CD8-positive, alpha-beta memory T cell (primary cell): Measurements from ENCODE around the gene AEBP1. TPM values are rescaled to one million over a fixed set of nuclear protein-coding genes. Genes with fewer than 3 reads are reported as not detected.

Experiments used
- CTCF ChIA-PET: fragments of 350-600 bp; sonication (Branson Sonifier 250); formaldehyde crosslinking; loops from one replicate; lab custom pipeline; 2021; ENCODE audit warnings: antibody characterized with exemption; lab: Charles Lee
- POLR2A ChIA-PET: fragments of 350-600 bp; sonication (Branson Sonifier 250); formaldehyde crosslinking; loops from one replicate; lab custom pipeline; 2021; ENCODE audit warnings: antibody characterized with exemption; lab: Charles Lee
- DNase-seq, 5 donors: peaks; one replicate each; pipeline versions ENCODE4 v3.0.0 to v3.0.0-alpha.2; 2020 to 2022; ENCODE audit warnings: mixed read lengths in 1 of 5
- H3K27ac ChIP-seq: one replicate; pipeline ENCODE4 v1.7.0; 2013; ENCODE audit warnings: low read depth, mild to moderate bottlenecking, low read length, moderate library complexity
- H3K27me3 ChIP-seq: 2 replicates; pipeline ENCODE4 v1.7.0; 2013; ENCODE audit warnings: low read length, mild to moderate bottlenecking; ENCODE audit not compliant: insufficient read depth, poor library complexity, severe bottlenecking
- H3K36me3 ChIP-seq: 2 replicates; pipeline ENCODE4 v1.7.0; 2013; ENCODE audit warnings: mild to moderate bottlenecking, low read length, moderate library complexity; ENCODE audit not compliant: insufficient read depth
- H3K4me1 ChIP-seq: 2 replicates; pipeline ENCODE4 v1.7.0; 2013; ENCODE audit warnings: mild to moderate bottlenecking, low read length, moderate library complexity; ENCODE audit not compliant: insufficient read depth
- H3K4me3 ChIP-seq: 2 replicates; pipeline ENCODE4 v1.7.0; 2013; ENCODE audit warnings: mild to moderate bottlenecking, low read length
- H3K9me3 ChIP-seq: 2 replicates; pipeline ENCODE4 v1.7.0; 2013; ENCODE audit warnings: mild to moderate bottlenecking, low read length
- H3K27ac Mint-ChIP-seq, 8 donors: one replicate each; pipeline ENCODE4 v1.8.0; 2020 to 2021; ENCODE audit warnings: mixed read lengths in 8 of 8, mild to moderate bottlenecking in 6 of 8, inconsistent platforms in 3 of 8, moderate library complexity in 3 of 8
- H3K27me3 Mint-ChIP-seq, 2 donors: one replicate each; pipeline ENCODE4 v1.8.0; 2020 to 2021; ENCODE audit warnings: mixed read lengths in 2 of 2, mild to moderate bottlenecking in 1 of 2, moderate library complexity in 1 of 2
- H3K36me3 Mint-ChIP-seq, 3 donors: one replicate each; pipeline ENCODE4 v1.8.0; 2020 to 2021; ENCODE audit warnings: mixed read lengths in 3 of 3, inconsistent platforms in 1 of 3, mild to moderate bottlenecking in 1 of 3
- H3K4me1 Mint-ChIP-seq, 3 donors: one replicate each; pipeline ENCODE4 v1.8.0; 2020 to 2021; ENCODE audit warnings: mixed read lengths in 3 of 3, inconsistent platforms in 1 of 3, mild to moderate bottlenecking in 1 of 3
- H3K4me3 Mint-ChIP-seq, 7 donors: one replicate each; pipeline ENCODE4 v1.8.0; 2020 to 2021; ENCODE audit warnings: mixed read lengths in 7 of 7, mild to moderate bottlenecking in 6 of 7, moderate library complexity in 4 of 7, inconsistent platforms in 2 of 7
- H3K9me3 Mint-ChIP-seq, 5 donors: one replicate each; pipeline ENCODE4 v1.8.0; 2020 to 2022; ENCODE audit warnings: mixed read lengths in 5 of 5, mild to moderate bottlenecking in 3 of 5, moderate library complexity in 2 of 5, inconsistent platforms in 1 of 5
- polyA plus RNA-seq: library from polyadenylated mRNA; unstranded; fragments of 300-500 nt; fragmentation: Illumina TruSeq; gene quantifications from one replicate; pipeline ENCODE4 v1.2.3, GENCODE V29; 2021
- total RNA-seq, 2 experiments: library from RNA; stranded (reverse); gene quantifications; one replicate each; pipeline ENCODE4 v1.2.3, GENCODE V29; 2021

Gene AEBP1
- total and polyA plus RNA-seq, 3 experiments from 2014 or later: 1.6 to 8.9 (median 8.4) TPM

GRCh38 chr7:44060091-44060947 lies 43.8 kb upstream of the AEBP1 start:
- Histone ChIP-seq H3K36me3 (peaks cover 53% of the 10 kb centered on the region), H3K4me3 (no peak overlapping the region), H3K9me3 (no peaks in the 10 kb centered on the region), H3K4me1 (peaks cover 5% of the 10 kb centered on the region), H3K27ac (no peak overlapping the region), H3K27me3 (no peaks in the 10 kb centered on the region)
- no peaks in the 10 kb centered on the region for H3K9me3 Mint-ChIP-seq
- no peaks in the 10 kb centered on the region for H3K27me3 Mint-ChIP-seq
- POLR2A ChIA-PET: no interaction called here
- CTCF ChIA-PET: no interaction called here
- peak in 1 of 5 donors; percentile 37 for DNase-seq
- peak overlapping the region in 2 of 8 donors; percentile 17 to 61 for H3K27ac Mint-ChIP-seq
- peaks cover 11 to 22% (median 12%) of the 10 kb centered on the region in 3 donors for H3K4me1 Mint-ChIP-seq
- H3K4me3 Mint-ChIP-seq: no peak overlapping the region
- peaks cover 0 to 69% (median 4%) of the 10 kb centered on the region in 3 donors for H3K36me3 Mint-ChIP-seq

GRCh38 chr7:44060948-44061644 lies 43.0 kb upstream of the AEBP1 start:
- CTCF ChIA-PET: no interaction called here
- H3K9me3 ChIP-seq: no peaks in the 10 kb centered on the region
- H3K27me3 ChIP-seq: no peaks in the 10 kb centered on the region
- no peak overlapping the region for H3K4me3 Mint-ChIP-seq
- peaks cover 6% of the 10 kb centered on the region for H3K4me1 ChIP-seq
- H3K4me3 ChIP-seq: no peak overlapping the region
- no peaks in the 10 kb centered on the region for H3K9me3 Mint-ChIP-seq
- H3K36me3 Mint-ChIP-seq: peaks cover 0 to 62% (median 3%) of the 10 kb centered on the region in 3 donors
- peaks cover 52% of the 10 kb centered on the region for H3K36me3 ChIP-seq
- no peaks in the 10 kb centered on the region for H3K27me3 Mint-ChIP-seq
- H3K27ac ChIP-seq: no peak overlapping the region
- peaks cover 9 to 22% (median 13%) of the 10 kb centered on the region in 3 donors for H3K4me1 Mint-ChIP-seq
- H3K27ac Mint-ChIP-seq: peak overlapping the region in 2 of 8 donors; percentile 41 to 66
- POLR2A ChIA-PET: no interaction called here
- peak in 1 of 5 donors; percentile 38 for DNase-seq

- H3K4me3 Mint-ChIP-seq: no peak overlapping the region
- POLR2A ChIA-PET: no interaction called here
- H3K9me3 ChIP-seq: no peaks in the 10 kb centered on the region
- H3K27me3 Mint-ChIP-seq: no peaks in the 10 kb centered on the region
- H3K4me1 ChIP-seq: peaks cover 12% of the 10 kb centered on the region
- CTCF ChIA-PET: no interaction called here
- peaks cover 11 to 26% (median 13%) of the 10 kb centered on the region in 3 donors for H3K4me1 Mint-ChIP-seq
- H3K9me3 Mint-ChIP-seq: no peaks in the 10 kb centered on the region
- peaks cover 46% of the 10 kb centered on the region for H3K36me3 ChIP-seq
- H3K4me3 ChIP-seq: no peak overlapping the region
- no peak for DNase-seq
- no peak overlapping the region for H3K27ac ChIP-seq
- H3K27me3 ChIP-seq: no peaks in the 10 kb centered on the region
- H3K36me3 Mint-ChIP-seq: peaks cover 0 to 56% (median 0%) of the 10 kb centered on the region in 3 donors
- H3K27ac Mint-ChIP-seq: peak overlapping the region in 4 of 8 donors; percentile 29 to 82 (median 72)
Measured at GRCh38 chr7:44061645-44062179, 42.4 kb upstream of the AEBP1 start.

- H3K9me3 ChIP-seq: no peaks in the 10 kb centered on the region
- H3K4me1 ChIP-seq: peaks cover 16% of the 10 kb centered on the region
- POLR2A ChIA-PET: no interaction called here
- H3K36me3 ChIP-seq: peaks cover 40% of the 10 kb centered on the region
- H3K27ac Mint-ChIP-seq: peak overlapping the region in 4 of 8 donors; percentile 22 to 82 (median 32)
- peaks cover 0 to 50% (median 0%) of the 10 kb centered on the region in 3 donors for H3K36me3 Mint-ChIP-seq
- no peak overlapping the region for H3K27ac ChIP-seq
- CTCF ChIA-PET: no interaction called here
- peaks cover 15 to 31% (median 16%) of the 10 kb centered on the region in 3 donors for H3K4me1 Mint-ChIP-seq
- H3K4me3 Mint-ChIP-seq: no peak overlapping the region
- DNase-seq: peak in 1 of 5 donors; percentile 44
- no peak overlapping the region for H3K4me3 ChIP-seq
- H3K27me3 ChIP-seq: no peaks in the 10 kb centered on the region
- H3K27me3 Mint-ChIP-seq: no peaks in the 10 kb centered on the region
- H3K9me3 Mint-ChIP-seq: no peaks in the 10 kb centered on the region
Measured at GRCh38 chr7:44062180-44062902, 41.8 kb upstream of the AEBP1 start.

GRCh38 chr7:44062903-44063295 lies 41.2 kb upstream of the AEBP1 start:
- Histone ChIP-seq H3K27me3 (no peaks in the 10 kb centered on the region), H3K27ac (no peak overlapping the region), H3K36me3 (peaks cover 34% of the 10 kb centered on the region), H3K4me3 (no peak overlapping the region), H3K4me1 (peaks cover 16% of the 10 kb centered on the region), H3K9me3 (no peaks in the 10 kb centered on the region)
- H3K36me3 Mint-ChIP-seq: peaks cover 0 to 44% (median 0%) of the 10 kb centered on the region in 3 donors
- H3K27ac Mint-ChIP-seq: peak overlapping the region in 5 of 8 donors; percentile 22 to 78 (median 29)
- peaks cover 15 to 31% (median 16%) of the 10 kb centered on the region in 3 donors for H3K4me1 Mint-ChIP-seq
- DNase-seq: peak in 1 of 5 donors; percentile 35
- H3K4me3 Mint-ChIP-seq: no peak overlapping the region
- no peaks in the 10 kb centered on the region for H3K9me3 Mint-ChIP-seq
- ChIA-PET CTCF (no interaction called here), POLR2A (no interaction called here)
- H3K27me3 Mint-ChIP-seq: no peaks in the 10 kb centered on the region

GRCh38 chr7:44063547-44063893 lies 40.6 kb upstream of the AEBP1 start:
- Histone ChIP-seq H3K4me1 (peaks cover 16% of the 10 kb centered on the region), H3K36me3 (peaks cover 28% of the 10 kb centered on the region), H3K27ac (no peak overlapping the region), H3K27me3 (no peaks in the 10 kb centered on the region), H3K4me3 (no peak overlapping the region), H3K9me3 (no peaks in the 10 kb centered on the region)
- peaks cover 19 to 30% (median 20%) of the 10 kb centered on the region in 3 donors for H3K4me1 Mint-ChIP-seq
- no peaks in the 10 kb centered on the region for H3K9me3 Mint-ChIP-seq
- DNase-seq: peak in 1 of 5 donors; percentile 17
- POLR2A ChIA-PET: interaction anchor here (0.8 to 2.9 kb wide), 2 partner anchors 18 to 19 kb away, joined by 7 to 10 read pairs; partner anchors contain the start of gene DBNL
- CTCF ChIA-PET: no interaction called here
- peaks cover 0 to 38% (median 0%) of the 10 kb centered on the region in 3 donors for H3K36me3 Mint-ChIP-seq
- no peaks in the 10 kb centered on the region for H3K27me3 Mint-ChIP-seq
- no peak overlapping the region for H3K27ac Mint-ChIP-seq
- H3K4me3 Mint-ChIP-seq: no peak overlapping the region

GRCh38 chr7:44063894-44064651 lies 40.1 kb upstream of the AEBP1 start:
- H3K27me3 Mint-ChIP-seq: no peaks in the 10 kb centered on the region
- peaks cover 0 to 32% (median 0%) of the 10 kb centered on the region in 3 donors for H3K36me3 Mint-ChIP-seq
- H3K4me3 Mint-ChIP-seq: no peak overlapping the region
- H3K4me1 Mint-ChIP-seq: peaks cover 22 to 28% (median 24%) of the 10 kb centered on the region in 3 donors
- ChIA-PET CTCF (no interaction called here), POLR2A (interaction anchor here (0.8 to 2.9 kb wide), 2 partner anchors 18 to 19 kb away, joined by 7 to 10 read pairs; partner anchors contain the start of gene DBNL)
- DNase-seq: peak in 1 of 5 donors; percentile 31
- H3K27ac ChIP-seq: no peak overlapping the region
- H3K9me3 ChIP-seq: no peaks in the 10 kb centered on the region
- peaks cover 22% of the 10 kb centered on the region for H3K36me3 ChIP-seq
- no peak overlapping the region for H3K4me3 ChIP-seq
- peaks cover 16% of the 10 kb centered on the region for H3K4me1 ChIP-seq
- H3K9me3 Mint-ChIP-seq: no peaks in the 10 kb centered on the region
- peak overlapping the region in 1 of 8 donors; percentile 71 for H3K27ac Mint-ChIP-seq
- H3K27me3 ChIP-seq: no peaks in the 10 kb centered on the region
